ENCODE measurements around the gene FRY. TPM values are rescaled to one million over a fixed set of nuclear protein-coding genes. Genes with fewer than 3 reads are reported as not detected.

Gene FRY
- total RNA-seq, 1 experiment from 2014 or later, result 5.3 TPM

- Mint-ChIP-seq H3K4me3 (no peak overlapping the region), H3K27ac (no peak overlapping the region), H3K27me3 (ENCODE audit: low read depth) (no peaks in the 10 kb centered on the region), H3K9me3 (peaks cover 4% of the 10 kb centered on the region), H3K36me3 (no peaks in the 10 kb centered on the region), H3K4me1 (0 out of 2 replicates have a peak, but pooled peaks cover 2% of the 10 kb centered on the region)
- ATAC-seq (no peak), DNase-seq (ENCODE audit: low spot score) (no peak)
- POLR2A ChIA-PET, result no interaction called here
- CTCF ChIA-PET, result no interaction called here
- no peak for TF ChIP-seq ZNF396 (CRISPR knock-in tag; IDR thresholded peaks at IDR 0.05; ENCODE audit: borderline replicate concordance)
Measured at GRCh38 chr13:32159137-32159869, 127.7 kb downstream of the FRY start.

- no peak for ATAC-seq
- no peak for DNase-seq (ENCODE audit: low spot score)
- 0 out of 2 replicates have a peak, but pooled peaks cover 2% of the 10 kb centered on the region for H3K4me1 Mint-ChIP-seq
- peaks cover 8% of the 10 kb centered on the region for H3K9me3 Mint-ChIP-seq
- no peak overlapping the region for H3K4me3 Mint-ChIP-seq
- H3K27ac Mint-ChIP-seq, result no peak overlapping the region
- POLR2A ChIA-PET, result no interaction called here
- TF ChIP-seq NFYB (CRISPR knock-in tag; conservative IDR thresholded peaks at IDR 0.05; ENCODE audit: low read depth) (no peak), ATF1 (CRISPR knock-in tag; IDR thresholded peaks at IDR 0.05) (no peak)
- no peaks in the 10 kb centered on the region for H3K36me3 Mint-ChIP-seq
- CTCF ChIA-PET, result no interaction called here
- H3K27me3 Mint-ChIP-seq (ENCODE audit: low read depth), result no peaks in the 10 kb centered on the region
Measured at GRCh38 chr13:32162395-32163005, 130.9 kb downstream of the FRY start.

DNA sequence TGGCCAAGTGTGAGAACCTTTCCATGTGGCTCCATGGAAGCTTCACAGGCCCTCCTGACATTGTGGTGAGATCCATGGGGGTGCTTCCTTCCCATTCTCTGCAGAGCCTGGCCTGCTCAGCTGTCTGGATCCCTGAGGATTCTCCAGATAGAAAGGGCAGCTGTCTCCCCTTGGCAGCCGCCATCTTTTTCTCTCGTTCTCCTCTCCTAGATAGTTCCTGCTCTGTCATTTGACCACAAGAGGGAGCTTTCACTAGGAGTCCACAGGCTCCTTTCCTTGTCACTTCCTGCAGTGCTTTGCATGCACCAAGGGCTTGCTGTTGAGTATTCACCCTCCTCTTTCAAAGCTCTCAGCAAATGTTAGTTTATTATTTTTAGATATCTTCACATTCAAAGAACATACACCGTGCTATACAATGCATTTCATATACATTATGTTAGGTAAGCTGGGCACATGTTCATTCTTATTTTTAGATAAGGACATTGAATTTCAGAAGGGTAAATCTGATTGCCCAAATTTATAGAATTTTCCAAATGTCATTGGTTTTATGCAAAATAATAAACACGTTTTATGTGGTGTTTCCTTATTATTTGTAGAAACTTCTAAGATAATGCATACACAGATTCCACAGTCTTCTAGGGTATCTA lies 133.2 kb downstream of the FRY start:
- peak; percentile 46 for DNase-seq (ENCODE audit: low spot score)
- TF ChIP-seq ZSCAN18 (CRISPR knock-in tag; IDR thresholded peaks at IDR 0.05), result peak; percentile 75; the same call in 1 of the 2 replicates
- no peak for TF ChIP-seq IRF2 (CRISPR knock-in tag; IDR thresholded peaks at IDR 0.05; ENCODE audit: borderline replicate concordance, low read depth)
- TF ChIP-seq, protein P1, sequence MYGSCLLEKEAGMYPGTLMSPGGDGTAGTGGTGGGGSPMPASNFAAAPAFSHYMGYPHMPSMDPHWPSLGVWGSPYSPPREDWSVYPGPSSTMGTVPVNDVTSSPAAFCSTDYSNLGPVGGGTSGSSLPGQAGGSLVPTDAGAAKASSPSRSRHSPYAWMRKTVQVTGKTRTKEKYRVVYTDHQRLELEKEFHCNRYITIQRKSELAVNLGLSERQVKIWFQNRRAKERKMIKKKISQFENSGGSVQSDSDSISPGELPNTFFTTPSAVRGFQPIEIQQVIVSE (CRISPR knock-in tag; IDR thresholded peaks at IDR 0.05; ENCODE audit: borderline replicate concordance), result no peak
- TF ChIP-seq CTCF (IDR thresholded peaks at IDR 0.05), result peak; percentile 79
- POLR2A ChIA-PET, result no interaction called here
- Mint-ChIP-seq H3K4me3 (no peak overlapping the region), H3K4me1 (no peaks in the 10 kb centered on the region), H3K9me3 (peaks cover 8% of the 10 kb centered on the region), H3K36me3 (no peaks in the 10 kb centered on the region), H3K27ac (no peak overlapping the region), H3K27me3 (ENCODE audit: low read depth) (no peaks in the 10 kb centered on the region)
- CTCF ChIA-PET, result interaction anchor here (0.6 to 4.1 kb wide), 53 partner anchors 8 to 429 kb away, joined by 3 to 38 read pairs (median 4); partner anchors contain the start of genes BRCA2, FRY and ZAR1L
- peak; percentile 99 for ATAC-seq

DNA sequence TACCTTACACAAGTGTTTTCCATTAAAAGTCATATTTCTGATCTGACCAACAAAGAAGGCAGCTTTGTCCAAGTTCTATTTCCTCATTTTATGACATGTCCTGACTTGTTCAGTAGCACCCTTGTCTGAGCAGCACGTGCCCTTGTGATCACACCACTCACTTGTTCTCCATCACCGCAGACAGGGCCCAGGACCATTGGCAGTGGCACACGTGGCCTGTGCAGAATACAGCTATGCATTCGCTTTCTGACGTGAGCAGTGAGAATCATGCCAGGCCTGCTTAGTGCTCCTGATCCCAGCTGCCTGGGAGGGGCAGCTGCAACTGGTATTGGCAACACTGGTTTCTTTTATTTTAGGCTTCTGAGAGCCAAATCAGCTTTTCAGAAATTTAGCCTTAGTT lies 134.2 kb downstream of the FRY start:
- ChIA-PET CTCF (interaction anchor here (0.8 to 4.1 kb wide), 7 partner anchors 11 to 416 kb away, joined by 3 to 38 read pairs (median 9); partner anchors contain the start of genes BRCA2 and ZAR1L), POLR2A (no interaction called here)
- H3K27me3 Mint-ChIP-seq (ENCODE audit: low read depth), result no peaks in the 10 kb centered on the region
- no peak for ATAC-seq
- no peak for TF ChIP-seq CREM (CRISPR knock-in tag; IDR thresholded peaks at IDR 0.05)
- no peak for TF ChIP-seq GABPB1 (CRISPR knock-in tag; IDR thresholded peaks at IDR 0.05)
- TF ChIP-seq, protein P2, sequence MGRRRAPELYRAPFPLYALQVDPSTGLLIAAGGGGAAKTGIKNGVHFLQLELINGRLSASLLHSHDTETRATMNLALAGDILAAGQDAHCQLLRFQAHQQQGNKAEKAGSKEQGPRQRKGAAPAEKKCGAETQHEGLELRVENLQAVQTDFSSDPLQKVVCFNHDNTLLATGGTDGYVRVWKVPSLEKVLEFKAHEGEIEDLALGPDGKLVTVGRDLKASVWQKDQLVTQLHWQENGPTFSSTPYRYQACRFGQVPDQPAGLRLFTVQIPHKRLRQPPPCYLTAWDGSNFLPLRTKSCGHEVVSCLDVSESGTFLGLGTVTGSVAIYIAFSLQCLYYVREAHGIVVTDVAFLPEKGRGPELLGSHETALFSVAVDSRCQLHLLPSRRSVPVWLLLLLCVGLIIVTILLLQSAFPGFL (CRISPR knock-in tag; IDR thresholded peaks at IDR 0.05; ENCODE audit: borderline replicate concordance), result no peak
- no peak for TF ChIP-seq CREB1 (CRISPR knock-in tag; IDR thresholded peaks at IDR 0.05)
- TF ChIP-seq, protein P3, sequence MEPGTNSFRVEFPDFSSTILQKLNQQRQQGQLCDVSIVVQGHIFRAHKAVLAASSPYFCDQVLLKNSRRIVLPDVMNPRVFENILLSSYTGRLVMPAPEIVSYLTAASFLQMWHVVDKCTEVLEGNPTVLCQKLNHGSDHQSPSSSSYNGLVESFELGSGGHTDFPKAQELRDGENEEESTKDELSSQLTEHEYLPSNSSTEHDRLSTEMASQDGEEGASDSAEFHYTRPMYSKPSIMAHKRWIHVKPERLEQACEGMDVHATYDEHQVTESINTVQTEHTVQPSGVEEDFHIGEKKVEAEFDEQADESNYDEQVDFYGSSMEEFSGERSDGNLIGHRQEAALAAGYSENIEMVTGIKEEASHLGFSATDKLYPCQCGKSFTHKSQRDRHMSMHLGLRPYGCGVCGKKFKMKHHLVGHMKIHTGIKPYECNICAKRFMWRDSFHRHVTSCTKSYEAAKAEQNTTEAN (CRISPR knock-in tag; IDR thresholded peaks at IDR 0.05), result no peak
- no peak for TF ChIP-seq IRF2 (CRISPR knock-in tag; IDR thresholded peaks at IDR 0.05; ENCODE audit: borderline replicate concordance, low read depth)
- no peak for TF ChIP-seq SMAD4 (CRISPR knock-in tag; IDR thresholded peaks at IDR 0.05)
- H3K9me3 Mint-ChIP-seq, result peaks cover 8% of the 10 kb centered on the region
- DNase-seq (ENCODE audit: low spot score), result no peak
- no peak overlapping the region for H3K27ac Mint-ChIP-seq
- no peaks in the 10 kb centered on the region for H3K4me1 Mint-ChIP-seq
- no peak overlapping the region for H3K4me3 Mint-ChIP-seq
- no peaks in the 10 kb centered on the region for H3K36me3 Mint-ChIP-seq

All from WTC11 (cell line).